GM08714 (cell line): Measurements from ENCODE around the gene GRB2.

Source experiments
- H3K4me3 ChIP-seq: fragments of 200-500 bp; sonication (Bioruptor generic); 2 replicates; pipeline ENCODE4 v1.5.1; 2014; ENCODE audit warnings: mild to moderate bottlenecking, low read length, inconsistent platforms
- ZNF274 ChIP-seq: IDR thresholded peaks from 2 replicates; pipeline ENCODE4 v1.6.1; 2012; ENCODE audit warnings: mild to moderate bottlenecking, low read depth, low read length

GRB2 gene

GRCh38 chr17:75361996-75362395 lies 43.5 kb downstream of the GRB2 start:
- H3K4me3 ChIP-seq: no peak overlapping the region
- no peak for TF ChIP-seq ZNF274

- H3K4me3 ChIP-seq: no peak overlapping the region
- no peak for TF ChIP-seq ZNF274
These were observed 44.1 kb downstream of the GRB2 start for GRCh38 chr17:75361344-75361743.

- no peak overlapping the region for H3K4me3 ChIP-seq
- no peak for TF ChIP-seq ZNF274
These were observed 49.1 kb downstream of the GRB2 start for GRCh38 chr17:75356260-75356937.

GRCh38 chr17:75353176-75353575 lies 52.3 kb downstream of the GRB2 start:
- no peak for TF ChIP-seq ZNF274
- no peak overlapping the region for H3K4me3 ChIP-seq

- no peak overlapping the region for H3K4me3 ChIP-seq
- no peak for TF ChIP-seq ZNF274
These were observed 53.4 kb downstream of the GRB2 start for GRCh38 chr17:75352079-75352569.

GRCh38 chr17:75350706-75351105 lies 54.8 kb downstream of the GRB2 start:
- H3K4me3 ChIP-seq: no peak overlapping the region
- TF ChIP-seq ZNF274: no peak

- TF ChIP-seq ZNF274: no peak
- no peak overlapping the region for H3K4me3 ChIP-seq
These were observed 55.4 kb downstream of the GRB2 start for GRCh38 chr17:75350029-75350428.

GRCh38 chr17:75349589-75349988 lies 55.9 kb downstream of the GRB2 start:
- no peak for TF ChIP-seq ZNF274
- no peak overlapping the region for H3K4me3 ChIP-seq

GRCh38 chr17:75348386-75349012 lies 57.0 kb downstream of the GRB2 start:
- no peak for TF ChIP-seq ZNF274
- H3K4me3 ChIP-seq: no peak overlapping the region

GRCh38 chr17:75346906-75347305 lies 58.6 kb downstream of the GRB2 start:
- TF ChIP-seq ZNF274: no peak
- H3K4me3 ChIP-seq: peak overlapping the region; percentile 2; the same call in 1 of the 2 replicates

GRCh38 chr17:75346368-75346767 lies 59.1 kb downstream of the GRB2 start:
- H3K4me3 ChIP-seq: peak overlapping the region; percentile 17; the same call in 1 of the 2 replicates

- no peak for TF ChIP-seq ZNF274
- H3K4me3 ChIP-seq: peak overlapping the region; percentile 34; the same call in 1 of the 2 replicates
These were observed 59.8 kb downstream of the GRB2 start for GRCh38 chr17:75345514-75346167.

GRCh38 chr17:75344666-75345065 lies 60.8 kb downstream of the GRB2 start:
- H3K4me3 ChIP-seq: no peak overlapping the region; the same call in 1 of the 2 replicates
- TF ChIP-seq ZNF274: no peak

GRCh38 chr17:75342996-75343395 lies 62.5 kb downstream of the GRB2 start:
- no peak for TF ChIP-seq ZNF274
- H3K4me3 ChIP-seq: no peak overlapping the region
